ENCODE results near the gene FAM234A.

DNA sequence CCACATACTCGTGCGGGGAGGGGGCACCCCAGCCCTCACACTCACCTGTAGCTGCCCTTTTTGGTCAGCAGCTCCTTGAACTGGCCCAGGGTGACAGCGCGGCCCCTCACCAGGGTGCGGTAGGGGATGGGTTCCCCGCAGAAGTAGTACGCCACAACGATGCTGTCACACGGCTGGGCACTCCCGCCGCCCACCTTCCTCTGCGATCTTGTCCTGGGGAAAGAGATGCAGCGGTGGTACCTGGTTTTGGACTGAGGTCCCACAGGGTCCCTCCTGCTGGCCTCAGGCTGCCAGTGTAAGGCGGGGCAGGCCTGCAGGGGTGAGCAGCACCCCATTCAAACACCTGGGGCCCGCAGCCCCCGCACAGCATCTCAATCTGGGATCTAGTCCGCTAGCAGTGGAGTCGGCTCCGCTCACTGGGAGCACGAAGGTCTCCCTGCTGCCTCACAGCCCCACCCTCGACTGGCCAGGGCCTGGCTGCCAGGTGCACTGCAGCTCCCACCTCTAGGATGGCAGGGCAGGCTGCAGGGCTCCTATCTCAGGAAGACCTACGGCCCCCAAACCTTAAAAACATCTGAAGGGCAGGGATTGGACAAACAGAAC is 54.9 kb downstream of the FAM234A start:
- TF ChIP-seq, protein P1, sequence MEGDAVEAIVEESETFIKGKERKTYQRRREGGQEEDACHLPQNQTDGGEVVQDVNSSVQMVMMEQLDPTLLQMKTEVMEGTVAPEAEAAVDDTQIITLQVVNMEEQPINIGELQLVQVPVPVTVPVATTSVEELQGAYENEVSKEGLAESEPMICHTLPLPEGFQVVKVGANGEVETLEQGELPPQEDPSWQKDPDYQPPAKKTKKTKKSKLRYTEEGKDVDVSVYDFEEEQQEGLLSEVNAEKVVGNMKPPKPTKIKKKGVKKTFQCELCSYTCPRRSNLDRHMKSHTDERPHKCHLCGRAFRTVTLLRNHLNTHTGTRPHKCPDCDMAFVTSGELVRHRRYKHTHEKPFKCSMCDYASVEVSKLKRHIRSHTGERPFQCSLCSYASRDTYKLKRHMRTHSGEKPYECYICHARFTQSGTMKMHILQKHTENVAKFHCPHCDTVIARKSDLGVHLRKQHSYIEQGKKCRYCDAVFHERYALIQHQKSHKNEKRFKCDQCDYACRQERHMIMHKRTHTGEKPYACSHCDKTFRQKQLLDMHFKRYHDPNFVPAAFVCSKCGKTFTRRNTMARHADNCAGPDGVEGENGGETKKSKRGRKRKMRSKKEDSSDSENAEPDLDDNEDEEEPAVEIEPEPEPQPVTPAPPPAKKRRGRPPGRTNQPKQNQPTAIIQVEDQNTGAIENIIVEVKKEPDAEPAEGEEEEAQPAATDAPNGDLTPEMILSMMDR (conservative IDR thresholded peaks at IDR 0.05; ENCODE audit: low read depth, low read length): no peak
- no peak for TF ChIP-seq EZH2 (IDR thresholded peaks at IDR 0.05; ENCODE audit: borderline replicate concordance, low read depth, low read length, poor library complexity, severe bottlenecking)

Measured in A673 (cell line).